SK-N-DZ (cell line): ENCODE measurements around the gene NLRC5.
"Not testable (repeated sequence)": the region's sequence is repeated elsewhere in the genome, so short reads cannot be mapped to it uniquely, and the experiment has no call there.

Experiments used
- DNase-seq: peaks from one replicate; pipeline ENCODE4 v3.0.0-alpha.2; 2015; ENCODE audit warnings: low spot score

Gene NLRC5

DNA sequence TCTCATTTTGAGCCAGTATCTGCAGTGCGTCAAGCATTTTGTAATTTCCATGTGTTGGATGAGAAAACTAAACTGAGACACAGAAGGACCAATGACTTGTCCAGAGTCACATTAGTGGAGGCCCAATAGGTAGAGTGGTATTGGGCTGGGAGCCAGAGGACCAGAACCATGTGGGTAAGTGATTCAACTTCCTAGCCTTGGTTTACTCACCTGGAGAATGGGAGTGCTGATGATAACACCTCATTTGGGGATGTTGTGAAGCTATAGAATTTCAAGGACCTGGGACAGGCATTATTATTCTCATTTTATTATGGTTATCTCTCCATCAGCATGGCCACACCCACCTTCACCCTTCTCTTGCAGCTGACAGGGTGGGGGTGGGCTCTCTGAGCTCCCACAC is 111.1 kb downstream of the NLRC5 start:
- no peak for DNase-seq

- DNase-seq, result no peak
Observed at GRCh38 chr16:57102888-57103851, 113.8 kb downstream of the NLRC5 start.

DNA sequence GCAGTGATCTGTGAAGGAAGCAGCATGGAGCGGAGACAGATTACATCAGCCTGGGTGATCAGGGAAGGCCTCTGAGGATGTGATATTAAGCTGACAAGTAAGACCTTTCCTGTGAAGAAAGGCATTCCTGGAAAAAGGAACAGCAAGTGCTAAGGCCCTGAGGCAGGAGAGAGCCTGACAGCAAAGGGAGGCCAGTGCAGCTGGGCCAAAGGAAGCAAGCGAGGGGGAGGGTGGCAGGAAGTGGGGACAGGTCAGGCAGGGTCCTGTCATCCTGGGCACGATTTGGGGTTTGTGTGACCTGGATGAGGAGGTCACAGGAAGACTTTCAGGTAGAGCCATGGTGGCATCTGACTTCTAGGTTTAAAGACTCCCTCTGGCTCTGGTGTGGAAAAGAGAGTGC is 115.3 kb downstream of the NLRC5 start:
- DNase-seq, result no peak

- DNase-seq, result no peak
Observed at GRCh38 chr16:57105184-57105583, 115.8 kb downstream of the NLRC5 start.

DNA sequence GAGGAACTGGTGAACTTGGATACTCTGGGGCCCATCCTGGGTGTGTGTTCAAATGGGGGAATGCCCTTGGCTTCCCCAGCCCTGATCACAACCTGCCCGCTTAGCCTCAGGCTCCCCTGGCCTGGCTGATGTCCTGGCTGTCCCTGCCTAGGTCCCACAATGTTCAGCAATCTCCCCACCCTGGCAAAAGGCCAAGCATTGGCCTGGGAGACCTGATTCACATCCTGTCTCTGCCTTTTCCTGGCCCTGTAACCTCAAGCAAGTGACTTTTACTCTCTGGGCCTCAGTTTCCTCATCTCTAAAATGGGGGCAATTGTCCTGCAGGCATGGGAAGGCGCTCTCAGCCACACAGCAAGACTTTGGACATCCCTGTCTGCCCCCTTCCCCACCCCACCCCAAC is 117.4 kb downstream of the NLRC5 start:
- no peak for DNase-seq

DNA sequence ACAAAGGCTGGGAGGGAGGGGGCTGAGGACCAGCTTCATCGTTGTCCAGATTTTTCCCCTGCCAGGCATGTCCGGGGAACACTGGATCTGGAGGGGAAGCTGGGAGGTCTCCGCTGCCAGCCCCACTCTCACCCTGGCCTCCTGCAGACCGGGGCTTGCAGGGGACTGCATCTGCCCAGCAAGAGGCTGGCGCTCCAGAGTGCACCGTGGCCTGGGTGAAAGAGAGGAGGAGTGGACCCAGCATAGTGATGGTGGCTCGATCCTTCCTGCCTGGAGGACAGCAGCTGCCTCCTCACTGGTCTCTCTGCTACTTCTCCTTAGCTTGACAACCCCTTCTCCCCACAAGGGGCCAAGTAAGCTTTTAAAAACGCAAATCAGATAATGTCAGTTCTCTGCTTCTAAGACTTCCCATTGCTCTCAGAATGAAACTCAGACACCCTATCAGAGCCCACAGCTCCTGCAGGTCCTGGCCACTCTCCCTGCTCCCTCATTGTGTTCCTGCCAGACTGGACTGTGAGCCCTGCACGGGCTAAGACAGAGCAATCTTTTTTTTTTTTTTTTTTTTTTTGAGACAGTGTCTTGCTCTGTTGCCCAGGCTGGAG is 118.1 kb downstream of the NLRC5 start:
- DNase-seq, result no peak

DNA sequence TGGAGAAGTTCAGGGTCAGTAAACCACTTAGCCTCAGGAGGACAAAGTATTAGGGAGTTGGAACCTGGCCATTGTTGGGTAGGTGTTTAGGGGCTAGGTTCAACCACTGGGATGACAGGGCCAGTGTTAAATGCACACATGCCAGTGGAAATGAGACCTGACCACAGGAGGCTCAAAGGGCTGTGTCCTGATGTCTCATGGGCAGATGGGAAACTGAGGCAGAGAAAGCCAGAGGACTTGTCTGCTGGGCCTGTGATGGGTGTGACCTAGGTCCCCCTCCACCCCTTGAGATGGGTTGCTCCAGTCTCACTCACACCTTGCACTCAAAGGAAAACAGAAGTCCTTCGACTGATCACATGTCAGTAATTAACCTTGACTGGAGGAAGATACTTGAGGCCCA is 119.1 kb downstream of the NLRC5 start:
- no peak for DNase-seq

DNA sequence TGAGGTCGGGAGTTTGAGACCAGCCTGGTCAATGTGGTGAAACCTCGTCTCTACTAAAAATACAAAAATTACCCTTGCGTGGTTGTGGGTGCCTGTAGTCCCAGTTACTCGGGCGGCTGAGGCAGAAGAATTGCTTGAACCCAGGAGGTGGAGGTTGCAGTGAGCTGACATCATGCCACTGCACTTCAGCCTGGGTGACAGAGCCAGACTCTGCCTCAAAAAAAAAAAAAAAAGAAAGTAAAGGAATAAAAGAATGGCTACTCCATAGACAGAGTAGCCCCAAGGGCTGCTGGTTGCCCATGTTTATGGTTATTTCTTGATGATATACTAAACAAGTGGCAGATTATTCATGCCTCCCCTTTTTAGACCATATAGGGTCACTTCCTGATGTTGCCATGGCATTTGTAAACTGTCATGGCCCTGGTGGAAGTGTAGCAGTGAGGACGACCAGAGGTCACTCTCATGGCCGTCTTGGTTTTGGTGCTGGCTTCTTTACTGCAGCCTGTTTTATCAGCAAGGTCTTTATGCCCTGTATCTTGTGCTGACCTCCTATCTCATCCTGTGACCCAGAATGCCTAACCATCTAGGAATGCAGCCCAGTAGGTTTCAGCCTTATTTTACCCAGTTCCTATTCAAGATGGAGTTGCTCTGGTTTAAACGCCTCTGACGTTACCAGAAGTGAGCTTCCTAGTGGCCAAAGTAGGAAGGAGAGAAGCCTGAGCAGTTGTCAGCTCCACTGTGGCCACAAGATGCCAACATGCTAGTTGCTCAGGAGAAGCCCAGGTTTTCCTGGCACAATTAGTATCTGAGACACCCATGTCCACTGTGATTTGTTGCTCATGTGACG is 120.1 kb downstream of the NLRC5 start:
- DNase-seq, result not testable (repeated sequence)

DNA sequence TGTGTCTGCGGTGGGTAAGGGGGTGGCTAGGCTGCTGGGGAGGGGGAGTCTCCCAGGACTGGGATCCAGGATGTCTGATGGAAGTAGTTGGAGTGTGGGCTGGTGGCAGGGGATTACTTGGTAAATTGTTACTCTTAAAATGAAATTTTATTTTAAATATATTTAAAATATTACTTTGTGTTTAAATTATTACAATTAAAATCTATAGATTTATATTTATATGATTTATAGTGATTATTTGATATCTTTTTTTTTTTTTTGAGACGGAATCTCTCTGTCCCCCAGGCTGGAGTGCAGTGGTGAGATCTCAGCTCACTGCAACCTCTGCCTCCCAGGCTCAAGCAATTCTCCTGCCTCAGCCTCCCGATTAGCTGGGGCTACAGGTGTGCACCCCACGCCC is 121.6 kb downstream of the NLRC5 start:
- DNase-seq, result no peak

DNA sequence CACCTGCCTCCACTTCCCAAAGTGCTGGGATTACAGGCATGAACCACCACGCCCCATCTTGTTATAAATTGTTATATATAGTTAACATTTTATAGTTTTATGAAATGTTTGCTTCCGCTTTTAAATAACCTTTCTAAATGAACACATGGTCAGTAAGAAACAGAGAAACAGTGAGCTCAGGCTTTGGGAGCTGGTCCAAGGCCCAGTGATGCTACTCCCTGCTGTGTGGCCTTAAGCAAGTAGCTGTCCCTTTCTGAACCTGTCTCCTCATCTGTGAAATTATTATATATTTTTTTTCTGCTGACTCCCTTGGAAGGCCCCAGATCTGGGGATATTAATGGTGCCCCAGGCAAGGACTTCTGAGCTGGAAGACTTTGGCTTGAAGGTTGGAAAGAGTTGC is 122.1 kb downstream of the NLRC5 start:
- no peak for DNase-seq

GRCh38 chr16:57112403-57113041 is 123.2 kb downstream of the NLRC5 start:
- DNase-seq, result no peak

GRCh38 chr16:57113042-57113453 is 123.7 kb downstream of the NLRC5 start:
- no peak for DNase-seq

DNA sequence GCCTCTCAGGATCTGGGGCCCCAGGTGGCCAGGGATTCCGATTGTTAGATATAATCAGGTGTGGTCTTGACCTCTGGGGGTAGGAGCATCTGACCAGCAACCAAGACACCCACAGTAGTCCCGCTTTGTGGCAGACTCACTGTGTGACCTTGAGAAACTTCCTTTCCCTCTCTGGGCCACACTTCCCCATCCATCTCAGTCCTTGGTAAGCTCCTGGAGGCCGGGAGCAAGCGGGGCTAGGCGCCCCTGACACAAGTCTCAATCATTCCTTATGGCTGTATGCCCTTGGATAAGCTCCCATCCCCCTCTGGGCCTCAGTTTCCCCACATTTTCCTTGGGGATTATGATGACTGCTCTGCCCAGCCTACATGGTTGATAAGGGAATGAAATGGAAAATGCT is 124.3 kb downstream of the NLRC5 start:
- no peak for DNase-seq

GRCh38 chr16:57115168-57115513 is 125.8 kb downstream of the NLRC5 start:
- no peak for DNase-seq

- DNase-seq, result no peak
Observed at GRCh38 chr16:57115514-57116182, 126.3 kb downstream of the NLRC5 start.

- no peak for DNase-seq
Observed at GRCh38 chr16:57118461-57119084, 129.2 kb downstream of the NLRC5 start.

- DNase-seq, result no peak
Observed at GRCh38 chr16:57123216-57123973, 134.0 kb downstream of the NLRC5 start.

DNA sequence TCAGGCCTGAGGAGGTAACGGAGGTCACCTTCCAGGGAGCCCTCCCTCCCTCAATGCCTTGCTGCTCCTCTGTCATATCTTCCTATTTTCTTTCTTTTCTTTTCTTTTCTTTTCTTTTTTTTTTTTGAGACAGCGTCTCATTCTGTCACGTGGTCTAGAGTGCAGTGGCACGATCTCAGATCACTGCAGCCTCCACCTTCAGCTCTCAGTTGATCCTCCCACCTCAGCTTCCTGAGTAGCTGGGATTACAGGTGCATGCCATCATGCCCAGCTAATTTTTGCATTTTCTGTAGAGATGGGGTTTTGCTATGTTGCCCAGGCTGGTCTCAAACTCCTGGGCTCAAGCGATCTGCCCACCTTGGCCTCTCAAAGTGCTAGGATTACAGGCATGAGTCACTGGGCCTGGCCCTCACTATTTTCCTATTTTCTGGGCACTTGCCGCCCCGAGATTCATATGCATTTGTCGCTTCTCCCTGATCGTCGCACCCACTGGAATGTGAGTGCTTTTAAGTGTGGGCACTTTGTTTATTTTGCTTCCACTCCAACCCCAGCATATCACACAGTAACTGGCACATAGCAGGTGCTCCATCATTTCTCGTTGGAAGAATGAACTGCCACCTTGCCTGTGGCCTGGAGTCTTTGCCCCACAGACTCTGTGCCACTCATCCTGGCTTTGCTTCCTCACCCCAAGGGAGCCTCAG is 134.8 kb downstream of the NLRC5 start:
- DNase-seq, result no peak

GRCh38 chr16:57125376-57125775 is 136.0 kb downstream of the NLRC5 start:
- no peak for DNase-seq
